RWPE1 (cell line): Measurements from ENCODE around the gene WDR35.
A peak's percentile ranks its signal among the peaks of the same experiment; 100 is the strongest.

Experiments
- CTCF ChIA-PET: fragments of 350-600 bp; sonication (Branson Sonifier 250); formaldehyde crosslinking; extraction: SDS; loops from one replicate; lab custom pipeline; 2021; lab: Yijun Ruan, JAX
- POLR2A ChIA-PET: fragments of 400-600 bp; formaldehyde crosslinking; extraction: SDS; loops from one replicate; lab custom pipeline; 2020; ENCODE audit warnings: antibody characterized with exemption; ENCODE audit not compliant: low non-redundant PET; lab: Yijun Ruan, JAX
- DNase-seq: peaks from one replicate; pipeline ENCODE4 v3.0.0; 2012; ENCODE audit warnings: low spot score
- H3K27ac ChIP-seq: fragments of 450-650 bp; 2 replicates; pipeline ENCODE4 v1.5.1; 2017
- CTCF ChIP-seq: fragments of 450-650 bp; conservative IDR thresholded peaks from 2 replicates; pipeline ENCODE4 v1.5.1; 2017; ENCODE audit warnings: low read depth, mild to moderate bottlenecking

The WDR35 gene

GRCh38 chr2:20012282-20013125 is 22.6 kb upstream of the WDR35 start, which contains the start of gene MATN3:
TSS of gene MATN3 (minus strand) at chr2:20012668. CDS start at chr2:20012631, 37 bp downstream.
- peak within 1 kb of the TSS; percentile 63 for H3K27ac ChIP-seq
- ChIA-PET POLR2A (no interaction called here), CTCF (interaction anchor here (0.6 to 1.1 kb wide), 3 partner anchors 57 to 323 kb away, joined by 4 read pairs; no protein-coding TSS in a partner anchor)
- TF ChIP-seq CTCF: no peak
- peak; percentile 52 for DNase-seq

DNA sequence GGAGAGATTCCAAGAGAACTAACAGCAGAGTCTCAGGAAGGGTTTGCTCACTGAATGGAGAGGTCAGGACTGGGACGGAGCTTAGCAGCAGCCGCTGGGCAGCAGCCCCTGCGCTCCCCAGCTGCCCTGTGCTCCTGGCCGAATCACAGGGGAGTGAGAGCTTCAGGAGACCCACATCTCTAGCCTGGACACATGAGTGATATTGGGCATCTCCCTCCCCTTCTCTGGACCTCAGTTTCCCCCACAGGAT is 22.1 kb upstream of the WDR35 start:
- DNase-seq: no peak
- no peak for TF ChIP-seq CTCF
- CTCF ChIA-PET: interaction anchor here (1.1 kb wide), 1 partner anchor 56 kb away, joined by 4 read pairs; no protein-coding TSS in a partner anchor
- POLR2A ChIA-PET: no interaction called here
- H3K27ac ChIP-seq: no peak overlapping the region; the same call in 1 of the 2 replicates

- ChIA-PET POLR2A (no interaction called here), CTCF (interaction anchor here (0.6 kb wide), 1 partner anchor 280 kb away, joined by 3 read pairs; no protein-coding TSS in a partner anchor)
- H3K27ac ChIP-seq: no peak overlapping the region
- no peak for DNase-seq
- no peak for TF ChIP-seq CTCF
Observed at GRCh38 chr2:20011276-20012031, 21.5 kb upstream of the WDR35 start.

DNA sequence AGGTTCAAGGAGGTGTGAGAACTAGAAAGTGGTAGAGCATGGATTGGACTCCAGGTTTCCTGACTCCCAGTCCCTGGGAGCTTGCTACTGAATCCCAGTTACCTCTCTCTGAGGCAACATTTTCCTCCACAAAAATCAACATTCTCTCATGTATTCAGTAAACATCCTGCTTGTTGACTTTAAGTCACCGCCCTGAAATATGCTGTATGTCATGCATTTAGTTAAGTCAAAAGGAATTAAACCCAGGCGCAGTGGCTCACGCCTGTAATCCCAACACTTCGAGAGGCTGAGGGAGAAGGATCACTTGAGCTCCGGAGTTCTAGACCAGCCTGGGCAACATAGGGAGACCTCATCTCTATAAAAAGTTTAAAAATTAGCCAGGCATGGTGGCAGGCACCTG is 18.8 kb upstream of the WDR35 start:
- ChIA-PET POLR2A (no interaction called here), CTCF (no interaction called here)
- no peak for DNase-seq
- no peak for TF ChIP-seq CTCF
- no peak overlapping the region for H3K27ac ChIP-seq

DNA sequence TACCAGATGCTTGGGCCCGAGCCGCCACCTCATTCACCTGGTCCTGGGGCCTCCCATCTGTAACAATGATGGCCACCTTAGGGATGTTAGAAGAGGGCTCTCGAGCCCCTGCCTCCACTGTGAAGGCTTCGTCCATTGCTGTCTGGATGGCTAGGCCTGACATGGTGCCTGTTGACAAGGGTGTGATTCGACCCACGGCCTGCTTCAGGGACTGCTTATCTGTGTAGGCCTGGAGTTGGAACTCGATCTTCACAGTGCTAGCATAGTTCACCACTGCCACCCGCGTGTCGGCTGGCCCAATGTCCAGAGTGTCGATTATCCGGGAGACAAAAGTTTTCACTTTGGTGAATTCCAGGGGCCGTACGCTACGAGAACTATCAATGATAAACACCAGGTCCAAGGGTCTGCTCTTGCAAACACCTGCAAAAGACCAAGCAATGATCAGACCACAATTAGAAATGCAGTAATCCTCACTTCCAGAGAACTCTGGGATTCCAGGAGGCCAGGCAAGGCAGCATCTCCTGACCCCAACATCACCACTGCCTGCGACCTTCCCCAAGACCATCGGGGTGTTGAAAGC is 16.1 kb upstream of the WDR35 start:
- DNase-seq: no peak
- H3K27ac ChIP-seq: no peak overlapping the region
- POLR2A ChIA-PET: no interaction called here
- TF ChIP-seq CTCF: no peak
- CTCF ChIA-PET: no interaction called here

DNA sequence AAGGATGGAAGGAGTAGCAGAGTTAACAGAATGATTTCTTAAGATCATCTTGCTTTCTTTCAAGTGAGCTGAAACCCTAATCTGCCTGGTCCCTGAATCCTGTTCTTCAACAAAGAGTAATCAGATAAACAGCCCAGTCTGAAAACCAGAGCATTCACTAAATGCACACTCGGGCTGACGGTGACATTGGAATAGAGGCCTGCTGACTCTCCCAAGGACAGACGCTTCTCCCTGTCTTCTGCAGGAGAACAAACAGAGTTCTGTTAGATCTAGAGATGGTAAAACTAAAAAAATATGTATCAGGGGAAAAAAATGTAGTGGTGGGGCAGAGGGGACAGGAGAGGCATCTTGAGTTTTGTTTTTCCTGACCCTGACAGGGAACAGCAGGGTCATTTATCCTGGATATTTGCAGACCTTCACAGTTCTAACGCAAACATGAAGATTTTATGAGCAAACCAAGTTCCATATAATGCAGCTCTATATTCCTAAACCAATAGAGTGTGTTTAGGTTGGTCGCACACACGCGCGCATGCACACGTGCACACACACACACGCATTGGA is 15.2 kb upstream of the WDR35 start:
- DNase-seq: no peak
- ChIA-PET POLR2A (no interaction called here), CTCF (interaction anchor here (0.6 kb wide), 1 partner anchor 10 kb away, joined by 3 read pairs; no protein-coding TSS in a partner anchor)
- no peak for TF ChIP-seq CTCF
- H3K27ac ChIP-seq: no peak overlapping the region
